A549 (cell line): ENCODE data around the gene C19orf73. TPM values are rescaled to one million over a fixed set of nuclear protein-coding genes. Genes with fewer than 3 reads are reported as not detected.

Experiments
- ATAC-seq, 2 experiments: fragments of 200-7000 bp in 1 of 2; fragments of >200 bp in 1 of 2; cut with Nextera tagmentation in 1 of 2; cut with Tn5 transposase in 1 of 2; 3 replicates each; pipeline versions ENCODE4 v1.8.0 to v1.9.1; 2018 to 2020; ENCODE audit warnings: mild to moderate bottlenecking in 1 of 2, moderate library complexity in 1 of 2
- CTCF ChIA-PET: fragments of 300-600 bp; sonication (Branson Sonifier 250); formaldehyde crosslinking; extraction: SDS; loops from one replicate; lab custom pipeline; 2021; ENCODE audit warnings: antibody characterized with exemption, inconsistent platforms; lab: Yijun Ruan, JAX
- POLR2A ChIA-PET: fragments of 350-600 bp; formaldehyde crosslinking; extraction: SDS; loops from one replicate; lab custom pipeline; 2021; ENCODE audit warnings: antibody characterized with exemption, inconsistent platforms; lab: Yijun Ruan, JAX
- DNase-seq, 2 experiments: peaks; one replicate each; pipeline versions ENCODE4 v3.0.0 to v3.0.0-alpha.2; 2011 to 2016; ENCODE audit warnings: low read depth in 1 of 2, low spot score in 1 of 2
- FAIRE-seq: peaks from 2 replicates; lab custom pipeline; 2011; peaks lifted over from hg19 to GRCh38; lab: Jason Lieb, UNC
- H3K27ac ChIP-seq, 2 experiments: fragments of >200 bp; sonication (Bioruptor Twin); formaldehyde crosslinking; 3 replicates each; pipeline ENCODE4 v1.5.1; 2016 to 2017
- H3K4me1 ChIP-seq: fragments of >200 bp; sonication (Bioruptor Twin); formaldehyde crosslinking; 3 replicates; pipeline ENCODE4 v1.6.1; 2016
- H3K4me2 ChIP-seq: fragments of >200 bp; sonication (Bioruptor Twin); formaldehyde crosslinking; 3 replicates; pipeline ENCODE4 v1.6.1; 2016
- H3K4me3 ChIP-seq: fragments of >200 bp; sonication (Bioruptor Twin); formaldehyde crosslinking; 3 replicates; pipeline ENCODE4 v1.5.1; 2016
- H3K9me3 ChIP-seq: fragments of >200 bp; sonication (Bioruptor Twin); formaldehyde crosslinking; 3 replicates; pipeline ENCODE4 v1.6.1; 2016
- BHLHE40 ChIP-seq: IDR thresholded peaks from 2 replicates; pipeline ENCODE4 v1.6.1; 2012; ENCODE audit warnings: low read depth, low read length, inconsistent platforms
- CBX8 ChIP-seq: fragments of 200-600 bp; sonication (generic); IDR thresholded peaks from 2 replicates; pipeline ENCODE4 v1.6.1; 2016
- CEBPB ChIP-seq, 2 experiments: fragments of >200 bp in 1 of 2; sonication (Bioruptor Twin) in 1 of 2; formaldehyde crosslinking in 1 of 2; IDR thresholded peaks; 2 replicates each; pipeline ENCODE4 v1.6.1; 2012 to 2016
- CHD4 ChIP-seq: fragments of 200-600 bp; sonication (generic); IDR thresholded peaks from 2 replicates; pipeline ENCODE4 v1.6.1; 2016; ENCODE audit warnings: antibody characterized with exemption, mild to moderate bottlenecking, borderline replicate concordance
- EP300 ChIP-seq, 2 experiments: fragments of >200 bp; sonication (Bioruptor Twin); formaldehyde crosslinking; IDR thresholded peaks; 2 replicates in 1 of 2; 3 replicates in 1 of 2; pipeline ENCODE4 v1.6.1; 2016 to 2017
- FOSB ChIP-seq: fragments of 250-450 bp; sonication (Bioruptor Pico); IDR thresholded peaks from 2 replicates; pipeline ENCODE4 v1.5.0; 2020; ENCODE audit warnings: mild to moderate bottlenecking, moderate library complexity
- FOXS1 ChIP-seq: fragments of 250-450 bp; sonication (Bioruptor Pico); IDR thresholded peaks from 2 replicates; pipeline ENCODE4 v1.5.0; 2020; ENCODE audit warnings: mild to moderate bottlenecking, moderate library complexity
- JUN ChIP-seq, 2 experiments: fragments of >200 bp; sonication (Bioruptor Twin); formaldehyde crosslinking; IDR thresholded peaks; 2 replicates in 1 of 2; 3 replicates in 1 of 2; pipeline ENCODE4 v1.6.1; 2016 to 2017
- KDM1A ChIP-seq: fragments of 200-600 bp; sonication (generic); IDR thresholded peaks from 2 replicates; pipeline ENCODE4 v1.6.1; 2016; ENCODE audit warnings: low read depth, mild to moderate bottlenecking
- KDM5A ChIP-seq: fragments of 200-600 bp; sonication (generic); IDR thresholded peaks from 2 replicates; pipeline ENCODE4 v1.6.1; 2016; ENCODE audit warnings: antibody characterized with exemption, mild to moderate bottlenecking
- MAFK ChIP-seq: fragments of 450-650 bp; IDR thresholded peaks from 2 replicates; pipeline ENCODE4 v1.6.1; 2014; ENCODE audit not compliant: partially characterized antibody
- MAZ ChIP-seq: fragments of 150-350 bp; IDR thresholded peaks from 2 replicates; pipeline ENCODE4 v1.6.1; 2014; ENCODE audit warnings: antibody characterized with exemption, low read depth, low read length, borderline replicate concordance
- MYC ChIP-seq: IDR thresholded peaks from 2 replicates; pipeline ENCODE4 v1.6.1; 2012; ENCODE audit warnings: mild to moderate bottlenecking, inconsistent platforms, low read length, improper control_type of control experiment, borderline replicate concordance
- PHF8 ChIP-seq: fragments of 200-600 bp; sonication (generic); IDR thresholded peaks from 2 replicates; pipeline ENCODE4 v1.6.1; 2016; ENCODE audit warnings: low read depth, mild to moderate bottlenecking, antibody characterized with exemption, moderate library complexity, borderline replicate concordance
- POLR2A ChIP-seq: IDR thresholded peaks from 2 replicates; pipeline ENCODE4 v1.6.1; 2012; ENCODE audit warnings: mild to moderate bottlenecking, low read length
- RCOR1 ChIP-seq: fragments of 150-350 bp; IDR thresholded peaks from 2 replicates; pipeline ENCODE4 v1.6.1; 2014; ENCODE audit warnings: antibody characterized with exemption, low read length, low read depth
- RFX5 ChIP-seq: fragments of 450-650 bp; IDR thresholded peaks from 2 replicates; pipeline ENCODE4 v1.7.1; 2014; ENCODE audit warnings: antibody characterized with exemption, mild to moderate bottlenecking, moderate library complexity
- RNF2 ChIP-seq: fragments of 200-600 bp; sonication (generic); IDR thresholded peaks from 2 replicates; pipeline ENCODE4 v1.6.1; 2016; ENCODE audit warnings: low read depth, mild to moderate bottlenecking, antibody characterized with exemption, moderate library complexity, borderline replicate concordance
- SREBF2 ChIP-seq: fragments of 450-650 bp; IDR thresholded peaks from 2 replicates; pipeline ENCODE4 v1.6.1; 2014; ENCODE audit warnings: mild to moderate bottlenecking, moderate library complexity
- WGBS: methylation state at CpG from one replicate; pipeline ENCODE4 v1.1.6; 2017; ENCODE audit errors: missing lambda C conversion rate; 5-methylcytosine and 5-hydroxymethylcytosine counted together
- polyA plus RNA-seq, 4 experiments: library from polyadenylated mRNA; depleted of rRNA in 3 of 4; stranded (reverse); fragments of >200 nt; fragmentation: RNase III in 1 of 4; extraction: RNeasy Plus Mini Kit Qiagen cat#74134 plus additional on column Dnase treatment in 1 of 4; gene quantifications; 2 replicates in 3 of 4; 3 replicates in 1 of 4; pipeline ENCODE4 v1.2.3, GENCODE V29; 2011 to 2017
- TF ChIP-seq, protein P1 (sequence below): IDR thresholded peaks from 2 replicates; pipeline ENCODE4 v1.6.1; 2012
- TF ChIP-seq, protein P2 (sequence below): IDR thresholded peaks from 2 replicates; pipeline ENCODE4 v1.6.1; 2012
- TF ChIP-seq, protein P3 (sequence below): fragments of 200-600 bp; sonication (generic); IDR thresholded peaks from 2 replicates; pipeline ENCODE4 v1.6.1; 2016; ENCODE audit warnings: antibody characterized with exemption, mild to moderate bottlenecking, moderate library complexity
- TF ChIP-seq, protein P4 (sequence below): fragments of 250-450 bp; sonication (Bioruptor Pico); IDR thresholded peaks from 2 replicates; pipeline ENCODE4 v1.5.0; 2021; ENCODE audit warnings: mild to moderate bottlenecking, moderate library complexity, borderline replicate concordance

The C19orf73 gene
- polyA plus RNA-seq, 2 of the 4 experiments (the other 2 are of a cell fraction): 1.8 to 2.2 TPM

DNA sequence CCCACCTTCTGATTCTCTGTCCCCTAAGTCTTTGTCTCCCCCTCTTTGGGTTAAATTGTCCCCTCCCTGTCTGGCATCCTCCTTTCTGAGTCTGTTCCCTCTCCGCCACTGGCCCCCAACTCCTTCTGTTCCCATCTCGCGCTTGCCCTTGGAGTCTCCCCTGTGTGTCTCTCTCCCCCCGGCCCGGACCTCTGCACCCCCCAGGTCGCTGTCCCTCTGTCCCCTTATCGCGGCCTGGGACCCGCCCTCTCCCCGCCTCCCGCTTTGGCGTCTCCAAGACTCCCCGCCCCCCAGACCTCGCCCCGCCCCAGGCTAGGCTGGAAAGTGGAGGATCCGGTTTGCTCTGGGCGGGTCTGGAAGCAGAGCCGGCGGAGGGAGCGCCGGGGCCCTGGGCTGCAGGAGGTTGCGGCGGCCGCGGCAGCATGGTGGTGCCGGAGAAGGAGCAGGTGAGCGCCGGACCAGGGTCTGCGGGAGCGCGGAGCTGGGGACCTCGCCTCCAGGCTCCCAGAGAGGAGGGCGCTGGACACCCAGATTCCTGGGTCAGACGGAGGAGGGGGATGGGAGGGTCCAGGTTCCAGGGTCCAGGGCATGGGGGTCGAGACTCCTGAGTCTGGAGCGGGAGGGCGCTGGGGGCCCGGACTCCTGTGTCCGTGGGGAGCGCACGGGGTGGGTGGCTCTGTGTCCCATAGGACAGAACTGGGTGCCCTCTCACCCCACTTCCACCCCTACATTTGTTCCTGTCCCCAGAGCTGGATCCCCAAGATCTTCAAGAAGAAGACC lies 38.7 kb upstream of the C19orf73 start, which contains the start of gene TRPM4:
TRPM4 (plus strand) TSS at position 348 of the 780 bp plus-strand sequence; CDS start at position 423, 75 bp downstream.
- WGBS: 3% methylated on average over 14 of the region's 41 CpGs
- Histone ChIP-seq H3K4me3 (peak within 1 kb of the TSS; percentile 93), H3K27ac (peak within 1 kb of the TSS; percentile 83 to 93), H3K4me1 (peaks cover 10% of the 10 kb centered on the region; the same call in 2 of the 3 replicates), H3K4me2 (peak within 1 kb of the TSS; percentile 83), H3K9me3 (no peaks in the 10 kb centered on the region)
- peak; percentile 89 to 97 for ATAC-seq
- POLR2A ChIA-PET: no interaction called here
- FAIRE-seq: no peak
- CTCF ChIA-PET: interaction anchor here (1.3 to 4.5 kb wide), 2 partner anchors 11 to 41 kb away, joined by 4 to 17 read pairs; no protein-coding TSS in a partner anchor
- DNase-seq: peak; percentile 84 to 91
- TF ChIP-seq PHF8 (peak; percentile 81; the same call in 1 of the 2 replicates), MYC (0 out of 2 replicates have a peak, but pooled peaks have one; percentile 33), POLR2A (peak; percentile 86), FOSB (CRISPR knock-in tag) (no peak), SREBF2 (no peak), CEBPB (IDR thresholded peaks at IDR 0.05) (no peak), RNF2 (no peak), RCOR1 (no peak), JUN (IDR thresholded peaks at IDR 0.05) (peak in 1 of 2 experiments; percentile 55; a peak in 2 of 5 replicates)
- TF ChIP-seq, protein P1, sequence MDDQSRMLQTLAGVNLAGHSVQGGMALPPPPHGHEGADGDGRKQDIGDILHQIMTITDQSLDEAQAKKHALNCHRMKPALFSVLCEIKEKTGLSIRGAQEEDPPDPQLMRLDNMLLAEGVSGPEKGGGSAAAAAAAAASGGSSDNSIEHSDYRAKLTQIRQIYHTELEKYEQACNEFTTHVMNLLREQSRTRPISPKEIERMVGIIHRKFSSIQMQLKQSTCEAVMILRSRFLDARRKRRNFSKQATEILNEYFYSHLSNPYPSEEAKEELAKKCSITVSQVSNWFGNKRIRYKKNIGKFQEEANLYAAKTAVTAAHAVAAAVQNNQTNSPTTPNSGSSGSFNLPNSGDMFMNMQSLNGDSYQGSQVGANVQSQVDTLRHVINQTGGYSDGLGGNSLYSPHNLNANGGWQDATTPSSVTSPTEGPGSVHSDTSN: no peak
- TF ChIP-seq, protein P2, sequence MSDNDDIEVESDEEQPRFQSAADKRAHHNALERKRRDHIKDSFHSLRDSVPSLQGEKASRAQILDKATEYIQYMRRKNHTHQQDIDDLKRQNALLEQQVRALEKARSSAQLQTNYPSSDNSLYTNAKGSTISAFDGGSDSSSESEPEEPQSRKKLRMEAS: no peak; the same call in 1 of the 2 replicates

DNA sequence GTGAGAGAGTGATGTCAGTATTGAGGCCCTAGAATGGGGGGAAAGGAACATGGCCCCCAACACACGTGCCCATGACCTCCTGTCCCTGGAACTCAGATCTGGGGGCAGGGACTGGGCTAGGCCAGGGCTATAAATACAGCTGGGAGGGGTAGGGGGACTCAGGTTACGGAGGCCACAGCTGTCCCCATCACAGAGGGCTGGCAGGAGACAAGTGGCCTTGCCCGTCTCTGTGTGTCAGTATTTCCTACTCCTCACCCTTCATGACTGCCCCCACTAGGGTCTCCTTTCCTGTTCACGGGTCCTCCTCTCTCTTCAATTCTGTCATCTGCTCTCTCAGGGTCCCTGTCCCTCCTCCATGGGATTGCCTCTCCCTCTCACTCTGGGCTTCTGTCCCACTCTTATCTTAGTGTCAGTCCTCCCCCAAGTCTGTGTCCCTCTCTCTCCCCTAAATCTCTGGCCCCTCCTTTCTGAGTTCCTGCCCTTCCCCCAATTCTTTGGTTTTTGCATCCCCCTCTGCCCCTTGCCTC lies 36.9 kb upstream of the C19orf73 start:
- Histone ChIP-seq H3K9me3 (no peaks in the 10 kb centered on the region), H3K4me3 (no peak overlapping the region), H3K4me1 (peaks cover 19% of the 10 kb centered on the region; the same call in 2 of the 3 replicates), H3K27ac (no peak overlapping the region), H3K4me2 (no peak overlapping the region)
- WGBS: 46% methylated on average over 4 of the region's 4 CpGs
- DNase-seq (no peak), FAIRE-seq (no peak), ATAC-seq (no peak)
- no peak for TF ChIP-seq FOXS1 (CRISPR knock-in tag)
- TF ChIP-seq CHD4: no peak
- no peak for TF ChIP-seq MAZ
- ChIA-PET CTCF (interaction anchor here (1.4 to 2.2 kb wide), 3 partner anchors 10 to 58 kb away, joined by 5 to 16 read pairs (median 9); no protein-coding TSS in a partner anchor), POLR2A (no interaction called here)

DNA sequence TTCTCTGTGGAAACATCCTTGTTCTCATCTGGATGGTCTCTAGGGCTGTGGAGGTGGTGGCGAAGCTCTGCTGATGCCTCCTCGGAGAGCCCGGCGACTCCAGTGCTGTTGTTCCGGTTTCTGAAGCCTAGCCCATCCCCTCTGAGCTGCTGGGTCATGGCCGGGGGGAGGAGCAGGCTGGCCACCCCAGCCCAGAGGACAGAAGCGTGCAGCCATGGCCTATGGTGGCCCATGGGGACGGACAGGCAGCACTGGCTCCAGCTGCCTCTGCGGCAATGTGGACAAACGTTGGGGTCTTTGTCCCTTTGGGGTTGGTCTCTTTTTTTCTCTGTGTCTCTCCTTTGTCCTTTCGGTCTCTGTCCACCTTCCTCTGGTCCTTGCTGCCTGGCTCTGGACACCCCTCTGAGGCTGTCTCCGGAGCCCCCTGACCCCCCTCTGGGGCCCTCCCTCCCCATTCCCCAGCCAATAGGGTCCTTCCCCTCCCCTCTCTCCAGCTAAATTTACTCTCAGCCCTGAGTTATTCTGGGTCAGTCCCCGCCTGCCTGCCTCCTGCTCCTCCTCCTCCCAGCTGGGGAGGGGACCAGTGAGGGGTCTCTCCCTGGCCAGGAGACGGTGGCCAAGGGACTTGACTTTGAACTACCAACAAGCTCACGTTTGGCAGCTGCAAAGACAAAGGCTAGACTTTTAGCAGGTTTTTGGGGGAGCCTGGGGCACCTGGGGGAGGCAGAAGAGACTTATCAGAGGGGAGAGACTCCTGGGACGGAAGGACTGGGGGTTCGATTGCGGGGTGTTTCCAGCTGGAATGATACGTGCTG lies 36.3 kb upstream of the C19orf73 start, which contains the start of gene HRC:
HRC (minus strand) TSS at position 392 of the 815 bp plus-strand sequence; CDS start at position 233, 159 bp downstream.
- Histone ChIP-seq H3K27ac (no peak within 1 kb of the TSS), H3K4me2 (no peak within 1 kb of the TSS), H3K4me3 (no peak within 1 kb of the TSS), H3K9me3 (no peaks in the 10 kb centered on the region), H3K4me1 (peaks cover 21% of the 10 kb centered on the region; the same call in 2 of the 3 replicates)
- ChIA-PET POLR2A (no interaction called here), CTCF (interaction anchor here (0.6 to 2.2 kb wide), 6 partner anchors 9 to 90 kb away, joined by 3 to 16 read pairs (median 4); no protein-coding TSS in a partner anchor)
- 80% methylated on average over 19 of the region's 19 CpGs for WGBS
- ATAC-seq (no peak), FAIRE-seq (no peak), DNase-seq (no peak)
- TF ChIP-seq KDM5A (no peak), JUN (IDR thresholded peaks at IDR 0.05) (no peak), BHLHE40 (no peak), RFX5 (no peak), MAFK (no peak), EP300 (IDR thresholded peaks at IDR 0.05) (no peak), KDM1A (no peak), CBX8 (no peak)
- TF ChIP-seq, protein P3, sequence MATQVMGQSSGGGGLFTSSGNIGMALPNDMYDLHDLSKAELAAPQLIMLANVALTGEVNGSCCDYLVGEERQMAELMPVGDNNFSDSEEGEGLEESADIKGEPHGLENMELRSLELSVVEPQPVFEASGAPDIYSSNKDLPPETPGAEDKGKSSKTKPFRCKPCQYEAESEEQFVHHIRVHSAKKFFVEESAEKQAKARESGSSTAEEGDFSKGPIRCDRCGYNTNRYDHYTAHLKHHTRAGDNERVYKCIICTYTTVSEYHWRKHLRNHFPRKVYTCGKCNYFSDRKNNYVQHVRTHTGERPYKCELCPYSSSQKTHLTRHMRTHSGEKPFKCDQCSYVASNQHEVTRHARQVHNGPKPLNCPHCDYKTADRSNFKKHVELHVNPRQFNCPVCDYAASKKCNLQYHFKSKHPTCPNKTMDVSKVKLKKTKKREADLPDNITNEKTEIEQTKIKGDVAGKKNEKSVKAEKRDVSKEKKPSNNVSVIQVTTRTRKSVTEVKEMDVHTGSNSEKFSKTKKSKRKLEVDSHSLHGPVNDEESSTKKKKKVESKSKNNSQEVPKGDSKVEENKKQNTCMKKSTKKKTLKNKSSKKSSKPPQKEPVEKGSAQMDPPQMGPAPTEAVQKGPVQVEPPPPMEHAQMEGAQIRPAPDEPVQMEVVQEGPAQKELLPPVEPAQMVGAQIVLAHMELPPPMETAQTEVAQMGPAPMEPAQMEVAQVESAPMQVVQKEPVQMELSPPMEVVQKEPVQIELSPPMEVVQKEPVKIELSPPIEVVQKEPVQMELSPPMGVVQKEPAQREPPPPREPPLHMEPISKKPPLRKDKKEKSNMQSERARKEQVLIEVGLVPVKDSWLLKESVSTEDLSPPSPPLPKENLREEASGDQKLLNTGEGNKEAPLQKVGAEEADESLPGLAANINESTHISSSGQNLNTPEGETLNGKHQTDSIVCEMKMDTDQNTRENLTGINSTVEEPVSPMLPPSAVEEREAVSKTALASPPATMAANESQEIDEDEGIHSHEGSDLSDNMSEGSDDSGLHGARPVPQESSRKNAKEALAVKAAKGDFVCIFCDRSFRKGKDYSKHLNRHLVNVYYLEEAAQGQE: no peak
- TF ChIP-seq, protein P4, sequence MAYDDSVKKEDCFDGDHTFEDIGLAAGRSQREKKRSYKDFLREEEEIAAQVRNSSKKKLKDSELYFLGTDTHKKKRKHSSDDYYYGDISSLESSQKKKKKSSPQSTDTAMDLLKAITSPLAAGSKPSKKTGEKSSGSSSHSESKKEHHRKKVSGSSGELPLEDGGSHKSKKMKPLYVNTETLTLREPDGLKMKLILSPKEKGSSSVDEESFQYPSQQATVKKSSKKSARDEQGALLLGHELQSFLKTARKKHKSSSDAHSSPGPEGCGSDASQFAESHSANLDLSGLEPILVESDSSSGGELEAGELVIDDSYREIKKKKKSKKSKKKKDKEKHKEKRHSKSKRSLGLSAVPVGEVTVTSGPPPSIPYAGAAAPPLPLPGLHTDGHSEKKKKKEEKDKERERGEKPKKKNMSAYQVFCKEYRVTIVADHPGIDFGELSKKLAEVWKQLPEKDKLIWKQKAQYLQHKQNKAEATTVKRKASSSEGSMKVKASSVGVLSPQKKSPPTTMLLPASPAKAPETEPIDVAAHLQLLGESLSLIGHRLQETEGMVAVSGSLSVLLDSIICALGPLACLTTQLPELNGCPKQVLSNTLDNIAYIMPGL: no peak
